Lower leg skin (tissue), 3 donors: ENCODE measurements around the gene MED14.

Experiments used
- POLR2A ChIP-seq, 2 donors: fragments of 450-650 bp; IDR thresholded peaks; one replicate each; pipeline ENCODE4 v1.6.1; 2016 to 2017; ENCODE audit warnings: antibody characterized with exemption in 2 of 2, mild to moderate bottlenecking in 1 of 2, moderate library complexity in 1 of 2
- TF ChIP-seq, protein P1 (sequence below), 3 donors: fragments of 450-650 bp; IDR thresholded peaks; one replicate each; pipeline ENCODE4 v1.5.1; 2016; ENCODE audit warnings: antibody characterized with exemption in 3 of 3, mild to moderate bottlenecking in 3 of 3, moderate library complexity in 2 of 3

DNA sequence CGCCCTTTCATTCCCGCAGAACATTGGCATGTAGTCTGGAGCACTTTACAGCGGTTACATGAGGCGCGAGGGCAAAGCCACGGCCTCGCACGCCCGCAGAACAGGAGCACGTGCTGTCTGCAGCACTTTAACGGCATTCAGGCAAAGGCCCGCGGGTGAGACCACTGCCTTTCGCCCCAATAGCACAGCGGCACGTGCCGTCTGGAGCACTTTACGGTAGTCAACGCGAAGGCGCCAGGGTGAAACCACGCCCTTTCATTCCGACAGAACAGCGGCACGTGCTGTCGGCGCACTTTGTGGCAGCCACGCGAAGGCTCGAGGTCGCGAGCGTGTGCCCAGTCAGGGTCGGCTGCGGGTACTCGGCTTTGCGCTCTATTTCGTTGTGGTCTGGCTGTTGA lies 112.2 kb downstream of the MED14 start, which contains the start of gene MPC1L:
- TF ChIP-seq, protein P1, sequence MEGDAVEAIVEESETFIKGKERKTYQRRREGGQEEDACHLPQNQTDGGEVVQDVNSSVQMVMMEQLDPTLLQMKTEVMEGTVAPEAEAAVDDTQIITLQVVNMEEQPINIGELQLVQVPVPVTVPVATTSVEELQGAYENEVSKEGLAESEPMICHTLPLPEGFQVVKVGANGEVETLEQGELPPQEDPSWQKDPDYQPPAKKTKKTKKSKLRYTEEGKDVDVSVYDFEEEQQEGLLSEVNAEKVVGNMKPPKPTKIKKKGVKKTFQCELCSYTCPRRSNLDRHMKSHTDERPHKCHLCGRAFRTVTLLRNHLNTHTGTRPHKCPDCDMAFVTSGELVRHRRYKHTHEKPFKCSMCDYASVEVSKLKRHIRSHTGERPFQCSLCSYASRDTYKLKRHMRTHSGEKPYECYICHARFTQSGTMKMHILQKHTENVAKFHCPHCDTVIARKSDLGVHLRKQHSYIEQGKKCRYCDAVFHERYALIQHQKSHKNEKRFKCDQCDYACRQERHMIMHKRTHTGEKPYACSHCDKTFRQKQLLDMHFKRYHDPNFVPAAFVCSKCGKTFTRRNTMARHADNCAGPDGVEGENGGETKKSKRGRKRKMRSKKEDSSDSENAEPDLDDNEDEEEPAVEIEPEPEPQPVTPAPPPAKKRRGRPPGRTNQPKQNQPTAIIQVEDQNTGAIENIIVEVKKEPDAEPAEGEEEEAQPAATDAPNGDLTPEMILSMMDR (IDR thresholded peaks at IDR 0.05): no peak
- TF ChIP-seq POLR2A (IDR thresholded peaks at IDR 0.05): no peak
